K562 (cell line): ENCODE measurements around the gene DGCR2. TPM values are rescaled to one million over a fixed set of nuclear protein-coding genes. Genes with fewer than 3 reads are reported as not detected.

ENCODE experiments used
- ATF1 ChIP-seq, 2 experiments: fragments of 450-650 bp in 1 of 2; IDR thresholded peaks; 2 replicates each; pipeline ENCODE4 v1.6.1; 2016; ENCODE audit warnings: missing compliant biosample characterization in 1 of 2, missing genetic modification characterization in 1 of 2
- CAMTA2 ChIP-seq: fragments of 250-450 bp; sonication (Bioruptor Pico); conservative IDR thresholded peaks from 2 replicates; pipeline ENCODE4 v1.5.1; 2022
- CTBP1 ChIP-seq: fragments of 450-650 bp; IDR thresholded peaks from 2 replicates; pipeline ENCODE4 v1.6.1; 2016; ENCODE audit warnings: borderline replicate concordance
- GABPB2 ChIP-seq: fragments of 250-450 bp; sonication (Bioruptor Pico); conservative IDR thresholded peaks from 2 replicates; pipeline ENCODE4 v1.5.1; 2021; ENCODE audit warnings: mild to moderate bottlenecking
- MXD1 ChIP-seq: fragments of 250-450 bp; sonication (Bioruptor Pico); IDR thresholded peaks from 2 replicates; pipeline ENCODE4 v1.8.0; 2021; ENCODE audit warnings: borderline replicate concordance, mild to moderate bottlenecking, moderate library complexity; ENCODE audit not compliant: poor library complexity, severe bottlenecking
- NCOA4 ChIP-seq: fragments of 450-650 bp; IDR thresholded peaks from 2 replicates; pipeline ENCODE4 v1.6.1; 2018; ENCODE audit warnings: mild to moderate bottlenecking; ENCODE audit not compliant: partially characterized antibody
- PCBP1 ChIP-seq: fragments of 200-400 bp; formaldehyde crosslinking; IDR thresholded peaks from 2 replicates; pipeline ENCODE4 v1.6.1; 2018; ENCODE audit warnings: mild to moderate bottlenecking, low read depth, low read length; ENCODE audit not compliant: poor library complexity, severe bottlenecking
- PHF20 ChIP-seq: fragments of 450-650 bp; IDR thresholded peaks from 2 replicates; pipeline ENCODE4 v1.6.1; 2018; ENCODE audit not compliant: partially characterized antibody
- PHF8 ChIP-seq: fragments of 200-600 bp; sonication (generic); IDR thresholded peaks from 2 replicates; pipeline ENCODE4 v1.6.1; 2012; ENCODE audit warnings: mixed run types, mild to moderate bottlenecking, inconsistent platforms, low read length, moderate library complexity, borderline replicate concordance
- SETDB1 ChIP-seq: IDR thresholded peaks from one replicate; pipeline ENCODE4 v1.6.1; 2012; ENCODE audit warnings: low read length, control low read depth, inconsistent platforms
- SLC30A9 ChIP-seq: fragments of 250-450 bp; sonication (Bioruptor Pico); IDR thresholded peaks from 2 replicates; pipeline ENCODE4 v1.8.0; 2022; ENCODE audit warnings: mild to moderate bottlenecking, moderate library complexity
- ZBTB17 ChIP-seq: fragments of 450-650 bp; formaldehyde crosslinking; IDR thresholded peaks from 2 replicates; pipeline ENCODE4 v1.4.0; 2020; ENCODE audit warnings: mild to moderate bottlenecking
- ZNF143 ChIP-seq: sonication (generic); formaldehyde crosslinking; IDR thresholded peaks from 2 replicates; pipeline ENCODE4 v1.9.0; 2022; ENCODE audit warnings: mild to moderate bottlenecking, missing genetic modification reagents
- ZNF212 ChIP-seq: fragments of 450-650 bp; formaldehyde crosslinking; IDR thresholded peaks from 2 replicates; pipeline ENCODE4 v1.4.0; 2020; ENCODE audit warnings: mild to moderate bottlenecking
- polyA plus RNA-seq, 8 experiments: library from polyadenylated mRNA; depleted of rRNA in 4 of 8; stranded (reverse) in 5 of 8; unstranded in 3 of 8; fragments of >200 nt; fragmentation: Nextera tagmentation in 2 of 8; fragmentation: Illumina TruSeq in 1 of 8; extraction: Ambion mirVana in 2 of 8; extraction: Trizol in 1 of 8; gene quantifications; 2 replicates each; pipeline versions ENCODE4 v1.2.1 to v1.2.3, GENCODE V29; 2011 to 2014; ENCODE audit warnings: inconsistent platforms in 1 of 8, missing spikeins in 1 of 8
- total RNA-seq, 7 experiments: library from RNA; depleted of rRNA in 6 of 7; stranded (reverse); fragments of >200 nt in 6 of 7; fragmentation: Illumina TruSeq in 2 of 7; extraction: Trizol in 2 of 7; gene quantifications; 2 replicates each; pipeline versions ENCODE4 v1.2.1 to v1.2.3, GENCODE V29; 2011 to 2021; ENCODE audit warnings: low replicate concordance in 1 of 7
- TF ChIP-seq, protein P1 (sequence below), 2 experiments: fragments of 450-650 bp in 1 of 2; sonication (generic) in 1 of 2; formaldehyde crosslinking in 1 of 2; IDR thresholded peaks; 2 replicates each; pipeline versions ENCODE4 v1.7.1 to v1.9.0; 2016 to 2022; ENCODE audit warnings: inconsistent platforms in 1 of 2, mild to moderate bottlenecking in 1 of 2, missing genetic modification reagents in 1 of 2
- TF ChIP-seq, protein P2 (sequence below): sonication (generic); formaldehyde crosslinking; IDR thresholded peaks from 2 replicates; pipeline ENCODE4 v1.8.1; 2023; ENCODE audit warnings: mild to moderate bottlenecking, missing genetic modification reagents
- TF ChIP-seq, protein P3 (sequence below): sonication (generic); formaldehyde crosslinking; IDR thresholded peaks from 2 replicates; pipeline ENCODE4 v1.8.0; 2022; ENCODE audit warnings: missing genetic modification reagents, mild to moderate bottlenecking, moderate library complexity, borderline replicate concordance

The DGCR2 gene
- total and polyA plus RNA-seq, 9 of the 15 experiments (the other 6 are each of a cell fraction or from before 2014, with no cell fraction given), result 0.69 to 101 (median 56.4) TPM

- TF ChIP-seq, protein P1, sequence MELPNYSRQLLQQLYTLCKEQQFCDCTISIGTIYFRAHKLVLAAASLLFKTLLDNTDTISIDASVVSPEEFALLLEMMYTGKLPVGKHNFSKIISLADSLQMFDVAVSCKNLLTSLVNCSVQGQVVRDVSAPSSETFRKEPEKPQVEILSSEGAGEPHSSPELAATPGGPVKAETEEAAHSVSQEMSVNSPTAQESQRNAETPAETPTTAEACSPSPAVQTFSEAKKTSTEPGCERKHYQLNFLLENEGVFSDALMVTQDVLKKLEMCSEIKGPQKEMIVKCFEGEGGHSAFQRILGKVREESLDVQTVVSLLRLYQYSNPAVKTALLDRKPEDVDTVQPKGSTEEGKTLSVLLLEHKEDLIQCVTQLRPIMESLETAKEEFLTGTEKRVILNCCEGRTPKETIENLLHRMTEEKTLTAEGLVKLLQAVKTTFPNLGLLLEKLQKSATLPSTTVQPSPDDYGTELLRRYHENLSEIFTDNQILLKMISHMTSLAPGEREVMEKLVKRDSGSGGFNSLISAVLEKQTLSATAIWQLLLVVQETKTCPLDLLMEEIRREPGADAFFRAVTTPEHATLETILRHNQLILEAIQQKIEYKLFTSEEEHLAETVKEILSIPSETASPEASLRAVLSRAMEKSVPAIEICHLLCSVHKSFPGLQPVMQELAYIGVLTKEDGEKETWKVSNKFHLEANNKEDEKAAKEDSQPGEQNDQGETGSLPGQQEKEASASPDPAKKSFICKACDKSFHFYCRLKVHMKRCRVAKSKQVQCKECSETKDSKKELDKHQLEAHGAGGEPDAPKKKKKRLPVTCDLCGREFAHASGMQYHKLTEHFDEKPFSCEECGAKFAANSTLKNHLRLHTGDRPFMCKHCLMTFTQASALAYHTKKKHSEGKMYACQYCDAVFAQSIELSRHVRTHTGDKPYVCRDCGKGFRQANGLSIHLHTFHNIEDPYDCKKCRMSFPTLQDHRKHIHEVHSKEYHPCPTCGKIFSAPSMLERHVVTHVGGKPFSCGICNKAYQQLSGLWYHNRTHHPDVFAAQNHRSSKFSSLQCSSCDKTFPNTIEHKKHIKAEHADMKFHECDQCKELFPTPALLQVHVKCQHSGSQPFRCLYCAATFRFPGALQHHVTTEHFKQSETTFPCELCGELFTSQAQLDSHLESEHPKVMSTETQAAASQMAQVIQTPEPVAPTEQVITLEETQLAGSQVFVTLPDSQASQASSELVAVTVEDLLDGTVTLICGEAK (IDR thresholded peaks at IDR 0.05), result no peak
- TF ChIP-seq, protein P1 (CRISPR knock-in tag; IDR thresholded peaks at IDR 0.05), result no peak
- TF ChIP-seq SETDB1 (peak; percentile 82), ZNF143 (no peak), ZBTB17 (CRISPR knock-in tag) (no peak), NCOA4 (no peak), MXD1 (CRISPR knock-in tag) (no peak), CAMTA2 (no peak), SLC30A9 (CRISPR knock-in tag) (no peak), PHF20 (no peak), ZNF212 (CRISPR knock-in tag) (no peak), PHF8 (no peak), CTBP1 (no peak), GABPB2 (no peak), ATF1 (CRISPR knock-in tag; IDR thresholded peaks at IDR 0.05) (no peak), ATF1 (tag; IDR thresholded peaks at IDR 0.05) (no peak), PCBP1 (peak; percentile 73)
- TF ChIP-seq, protein P2, sequence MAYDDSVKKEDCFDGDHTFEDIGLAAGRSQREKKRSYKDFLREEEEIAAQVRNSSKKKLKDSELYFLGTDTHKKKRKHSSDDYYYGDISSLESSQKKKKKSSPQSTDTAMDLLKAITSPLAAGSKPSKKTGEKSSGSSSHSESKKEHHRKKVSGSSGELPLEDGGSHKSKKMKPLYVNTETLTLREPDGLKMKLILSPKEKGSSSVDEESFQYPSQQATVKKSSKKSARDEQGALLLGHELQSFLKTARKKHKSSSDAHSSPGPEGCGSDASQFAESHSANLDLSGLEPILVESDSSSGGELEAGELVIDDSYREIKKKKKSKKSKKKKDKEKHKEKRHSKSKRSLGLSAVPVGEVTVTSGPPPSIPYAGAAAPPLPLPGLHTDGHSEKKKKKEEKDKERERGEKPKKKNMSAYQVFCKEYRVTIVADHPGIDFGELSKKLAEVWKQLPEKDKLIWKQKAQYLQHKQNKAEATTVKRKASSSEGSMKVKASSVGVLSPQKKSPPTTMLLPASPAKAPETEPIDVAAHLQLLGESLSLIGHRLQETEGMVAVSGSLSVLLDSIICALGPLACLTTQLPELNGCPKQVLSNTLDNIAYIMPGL (CRISPR knock-in tag), result no peak
- TF ChIP-seq, protein P3, sequence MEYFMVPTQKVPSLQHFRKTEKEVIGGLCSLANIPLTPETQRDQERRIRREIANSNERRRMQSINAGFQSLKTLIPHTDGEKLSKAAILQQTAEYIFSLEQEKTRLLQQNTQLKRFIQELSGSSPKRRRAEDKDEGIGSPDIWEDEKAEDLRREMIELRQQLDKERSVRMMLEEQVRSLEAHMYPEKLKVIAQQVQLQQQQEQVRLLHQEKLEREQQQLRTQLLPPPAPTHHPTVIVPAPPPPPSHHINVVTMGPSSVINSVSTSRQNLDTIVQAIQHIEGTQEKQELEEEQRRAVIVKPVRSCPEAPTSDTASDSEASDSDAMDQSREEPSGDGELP (CRISPR knock-in tag), result no peak
Measured at GRCh38 chr22:19134874-19135273, 12.7 kb upstream of the DGCR2 start (continued).
